Upper lobe of left lung (tissue), 6 donors: ENCODE measurements around the gene AMOTL1. TPM values are rescaled to one million over a fixed set of nuclear protein-coding genes. Genes with fewer than 3 reads are reported as not detected.

ENCODE experiments used
- ATAC-seq, 2 donors: fragments of 200-7000 bp; cut with Tn5 transposase; one replicate each; pipeline ENCODE4 v1.9.1; 2022; ENCODE audit warnings: mild to moderate bottlenecking in 2 of 2, moderate library complexity in 2 of 2; ENCODE audit not compliant: low FRiP score in 2 of 2
- DNase-seq, 2 donors: peaks; one replicate each; pipeline ENCODE4 v3.0.0-alpha.2; 2019 to 2020
- H3K27ac ChIP-seq, 4 donors: fragments of 200-600 bp; sonication (generic); one replicate each; pipeline ENCODE4 v1.5.1; 2016 to 2019
- H3K27me3 ChIP-seq, 4 donors: fragments of 200-600 bp; sonication (generic); one replicate each; pipeline ENCODE4 v1.5.1; 2017 to 2019
- H3K36me3 ChIP-seq, 4 donors: fragments of 200-600 bp; sonication (generic); one replicate each; pipeline ENCODE4 v1.5.1; 2016 to 2019
- H3K4me1 ChIP-seq, 4 donors: fragments of 200-600 bp; sonication (generic); one replicate each; pipeline ENCODE4 v1.5.1; 2018 to 2019
- H3K4me3 ChIP-seq, 4 donors: fragments of 200-600 bp; sonication (generic); one replicate each; pipeline ENCODE4 v1.5.1; 2017 to 2019; ENCODE audit warnings: mild to moderate bottlenecking in 2 of 4, moderate library complexity in 1 of 4
- H3K9me3 ChIP-seq, 4 donors: fragments of 200-600 bp; sonication (generic); one replicate each; pipeline ENCODE4 v1.5.1; 2018 to 2019
- EP300 ChIP-seq, 4 donors: sonication (generic); formaldehyde crosslinking; IDR thresholded peaks; one replicate each; pipeline ENCODE4 v1.5.1; 2017; ENCODE audit warnings: antibody characterized with exemption in 4 of 4, control low read depth in 2 of 4
- POLR2A ChIP-seq, 4 donors: fragments of 450-650 bp; IDR thresholded peaks; one replicate each; pipeline ENCODE4 v1.5.1; 2016 to 2017; ENCODE audit warnings: antibody characterized with exemption in 4 of 4, mild to moderate bottlenecking in 2 of 4
- POLR2AphosphoS5 ChIP-seq, 2 donors: sonication (generic); formaldehyde crosslinking; IDR thresholded peaks; one replicate each; pipeline ENCODE4 v1.5.1; 2017; ENCODE audit warnings: antibody characterized with exemption in 2 of 2
- WGBS, 2 donors: methylation state at CpG; one replicate each; pipeline ENCODE4 v1.1.5; 2017 to 2018; 5-methylcytosine and 5-hydroxymethylcytosine counted together
- total RNA-seq, 6 donors: library from RNA; depleted of rRNA in 4 of 6; stranded (reverse); fragments of >200 nt in 4 of 6; gene quantifications; one replicate each; pipeline versions ENCODE4 v1.1.0 to v1.2.1, GENCODE V29; 2016 to 2021
- TF ChIP-seq, protein P1 (sequence below), 6 experiments: fragments of 450-650 bp in 4 of 6; fragments of 200-600 bp in 2 of 6; sonication (generic) in 2 of 6; IDR thresholded peaks; one replicate each; pipeline ENCODE4 v1.5.1; 2016 to 2019; ENCODE audit warnings: antibody characterized with exemption in 6 of 6
- donor health status: DM: no; HTN: no; CAD: no; lungs with moderate emphysema.
- donor health status: DM: no; HTN: yes; CAD: no; lungs with severe emphysema.

Gene AMOTL1
- total RNA-seq, 6 donors from 2014 or later: 30.4 to 54.7 (median 46.1) TPM

DNA sequence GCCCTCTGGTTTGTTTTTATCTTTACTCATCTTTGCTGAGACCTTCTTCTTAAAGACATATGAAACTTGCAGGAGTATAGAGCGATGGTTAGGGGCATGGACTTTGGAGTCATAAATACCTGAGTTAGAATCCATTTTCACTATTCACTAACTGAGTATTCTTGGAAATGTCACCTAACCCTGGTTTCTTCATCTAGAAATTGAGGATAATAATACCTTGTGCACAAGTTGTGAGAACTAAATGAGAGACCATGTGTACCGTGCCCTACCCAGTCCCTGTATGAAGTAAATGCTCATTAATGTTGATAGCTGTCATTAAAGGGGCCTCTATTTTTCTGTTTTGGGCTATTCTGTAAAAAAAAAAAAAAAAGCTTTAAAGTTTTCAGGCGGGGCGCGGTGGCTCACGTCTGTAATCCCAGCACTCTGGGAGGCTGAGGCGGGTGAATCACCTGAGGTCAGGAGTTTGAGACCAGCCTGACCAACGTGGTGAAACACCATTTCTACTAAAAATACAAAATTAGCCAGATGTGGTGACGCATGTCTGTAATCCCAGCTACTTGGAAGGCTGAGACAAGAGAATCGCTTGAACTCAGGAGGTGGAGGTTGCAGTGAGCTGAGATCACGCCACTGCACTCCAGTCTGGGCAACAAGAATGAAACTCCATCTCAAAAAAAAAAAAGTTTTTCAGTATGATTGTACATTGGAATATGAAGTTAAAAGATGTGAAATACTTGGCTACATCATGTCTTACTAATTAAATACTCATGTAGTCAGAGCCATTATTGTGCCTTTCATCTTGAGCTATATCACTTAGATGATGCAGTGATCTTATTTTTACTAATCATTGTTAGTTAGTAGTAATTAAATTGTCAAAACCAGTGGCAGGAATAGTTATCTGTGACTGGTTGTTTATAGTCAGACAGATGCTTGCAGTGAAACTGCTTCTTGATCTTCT is 95.0 kb downstream of the AMOTL1 start:
- H3K27ac ChIP-seq: no peak overlapping the region
- TF ChIP-seq, protein P1, sequence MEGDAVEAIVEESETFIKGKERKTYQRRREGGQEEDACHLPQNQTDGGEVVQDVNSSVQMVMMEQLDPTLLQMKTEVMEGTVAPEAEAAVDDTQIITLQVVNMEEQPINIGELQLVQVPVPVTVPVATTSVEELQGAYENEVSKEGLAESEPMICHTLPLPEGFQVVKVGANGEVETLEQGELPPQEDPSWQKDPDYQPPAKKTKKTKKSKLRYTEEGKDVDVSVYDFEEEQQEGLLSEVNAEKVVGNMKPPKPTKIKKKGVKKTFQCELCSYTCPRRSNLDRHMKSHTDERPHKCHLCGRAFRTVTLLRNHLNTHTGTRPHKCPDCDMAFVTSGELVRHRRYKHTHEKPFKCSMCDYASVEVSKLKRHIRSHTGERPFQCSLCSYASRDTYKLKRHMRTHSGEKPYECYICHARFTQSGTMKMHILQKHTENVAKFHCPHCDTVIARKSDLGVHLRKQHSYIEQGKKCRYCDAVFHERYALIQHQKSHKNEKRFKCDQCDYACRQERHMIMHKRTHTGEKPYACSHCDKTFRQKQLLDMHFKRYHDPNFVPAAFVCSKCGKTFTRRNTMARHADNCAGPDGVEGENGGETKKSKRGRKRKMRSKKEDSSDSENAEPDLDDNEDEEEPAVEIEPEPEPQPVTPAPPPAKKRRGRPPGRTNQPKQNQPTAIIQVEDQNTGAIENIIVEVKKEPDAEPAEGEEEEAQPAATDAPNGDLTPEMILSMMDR (IDR thresholded peaks at IDR 0.05): no peak
- TF ChIP-seq POLR2A (IDR thresholded peaks at IDR 0.05) (no peak), POLR2AphosphoS5 (IDR thresholded peaks at IDR 0.05) (no peak), EP300 (IDR thresholded peaks at IDR 0.05) (no peak)
- 87 to 90% methylated on average over 11 of the region's 11 CpGs for WGBS, 2 donors
- peaks cover 33 to 85% (median 53%) of the 10 kb centered on the region in 4 donors for H3K36me3 ChIP-seq
- H3K4me3 ChIP-seq: no peak overlapping the region
- H3K27me3 ChIP-seq: no peaks in the 10 kb centered on the region
- DNase-seq (no peak), ATAC-seq (no peak)
- H3K4me1 ChIP-seq: no peaks in the 10 kb centered on the region
- H3K9me3 ChIP-seq: no peaks in the 10 kb centered on the region

DNA sequence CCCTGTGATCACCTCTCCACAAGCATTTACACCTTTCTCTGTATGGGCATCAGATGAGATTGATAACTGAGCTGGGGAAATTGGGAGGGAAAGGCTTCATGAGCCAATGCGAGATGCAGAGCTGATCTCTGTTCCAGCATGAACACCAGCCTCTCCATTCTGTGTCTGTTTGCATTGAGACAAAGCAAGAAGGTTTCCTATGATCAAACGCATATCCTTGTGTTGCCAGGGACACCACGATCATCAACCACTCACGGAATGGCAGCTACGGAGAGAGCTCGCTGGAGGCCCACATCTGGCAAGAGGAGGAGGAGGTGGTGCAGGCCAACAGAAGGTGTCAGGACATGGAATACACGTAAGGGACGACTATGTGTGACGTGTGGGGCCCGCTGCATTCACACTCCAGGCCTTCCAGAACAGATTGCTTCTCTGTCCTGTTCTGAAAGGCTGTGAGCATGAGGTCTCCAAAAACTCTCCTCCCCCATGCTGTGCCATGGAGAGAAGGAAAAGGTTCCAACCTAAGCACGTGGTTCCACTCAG is 96.4 kb downstream of the AMOTL1 start:
- DNase-seq (no peak), ATAC-seq (no peak)
- peaks cover 31 to 85% (median 56%) of the 10 kb centered on the region in 4 donors for H3K36me3 ChIP-seq
- no peaks in the 10 kb centered on the region for H3K9me3 ChIP-seq
- H3K4me1 ChIP-seq: no peaks in the 10 kb centered on the region
- H3K4me3 ChIP-seq: no peak overlapping the region
- no peaks in the 10 kb centered on the region for H3K27me3 ChIP-seq
- no peak overlapping the region for H3K27ac ChIP-seq
- TF ChIP-seq EP300 (IDR thresholded peaks at IDR 0.05): no peak
- TF ChIP-seq POLR2AphosphoS5 (IDR thresholded peaks at IDR 0.05): no peak
- TF ChIP-seq, protein P1 (IDR thresholded peaks at IDR 0.05): no peak
- no peak for TF ChIP-seq POLR2A (IDR thresholded peaks at IDR 0.05)
- 89 to 90% methylated on average over 11 of the region's 11 CpGs for WGBS, 2 donors

DNA sequence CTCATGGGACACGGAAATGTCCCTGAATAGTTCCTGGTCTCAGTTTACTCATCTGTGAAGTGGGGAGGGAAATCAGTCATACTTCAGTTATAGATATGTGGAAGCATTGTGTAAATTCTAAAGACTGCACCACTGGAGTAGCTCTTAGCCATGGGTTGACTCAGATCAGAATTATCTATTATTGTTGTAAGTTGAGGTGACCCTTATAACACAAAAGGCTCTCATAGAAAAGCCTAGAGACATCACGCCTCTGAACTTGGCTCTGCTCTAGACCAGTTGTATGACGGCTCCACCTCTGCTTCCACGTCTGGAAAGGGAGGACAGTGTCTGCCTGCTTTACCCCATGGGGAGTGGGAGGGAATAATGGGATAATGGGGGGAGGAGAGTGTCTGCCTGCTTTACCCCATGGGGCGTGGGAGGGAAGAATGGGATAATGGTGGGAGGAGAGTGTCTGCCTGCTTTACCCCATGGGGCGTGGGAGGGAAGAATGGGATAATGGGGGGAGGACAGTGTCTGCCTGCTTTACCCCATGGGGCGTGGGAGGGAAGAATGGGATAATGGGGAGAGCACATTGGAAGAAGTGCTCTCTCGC is 98.2 kb downstream of the AMOTL1 start:
- H3K4me3 ChIP-seq: no peak overlapping the region
- no peak for DNase-seq
- no peak overlapping the region for H3K27ac ChIP-seq
- TF ChIP-seq POLR2A (IDR thresholded peaks at IDR 0.05) (no peak), EP300 (IDR thresholded peaks at IDR 0.05) (no peak), POLR2AphosphoS5 (IDR thresholded peaks at IDR 0.05) (no peak)
- TF ChIP-seq, protein P1 (IDR thresholded peaks at IDR 0.05): no peak
- no peaks in the 10 kb centered on the region for H3K27me3 ChIP-seq
- no peaks in the 10 kb centered on the region for H3K9me3 ChIP-seq
- 87 to 93% methylated on average over 8 of the region's 8 CpGs for WGBS, 2 donors
- H3K36me3 ChIP-seq: peaks cover 23 to 85% (median 56%) of the 10 kb centered on the region in 4 donors
- ATAC-seq: no peak
- no peaks in the 10 kb centered on the region for H3K4me1 ChIP-seq

DNA sequence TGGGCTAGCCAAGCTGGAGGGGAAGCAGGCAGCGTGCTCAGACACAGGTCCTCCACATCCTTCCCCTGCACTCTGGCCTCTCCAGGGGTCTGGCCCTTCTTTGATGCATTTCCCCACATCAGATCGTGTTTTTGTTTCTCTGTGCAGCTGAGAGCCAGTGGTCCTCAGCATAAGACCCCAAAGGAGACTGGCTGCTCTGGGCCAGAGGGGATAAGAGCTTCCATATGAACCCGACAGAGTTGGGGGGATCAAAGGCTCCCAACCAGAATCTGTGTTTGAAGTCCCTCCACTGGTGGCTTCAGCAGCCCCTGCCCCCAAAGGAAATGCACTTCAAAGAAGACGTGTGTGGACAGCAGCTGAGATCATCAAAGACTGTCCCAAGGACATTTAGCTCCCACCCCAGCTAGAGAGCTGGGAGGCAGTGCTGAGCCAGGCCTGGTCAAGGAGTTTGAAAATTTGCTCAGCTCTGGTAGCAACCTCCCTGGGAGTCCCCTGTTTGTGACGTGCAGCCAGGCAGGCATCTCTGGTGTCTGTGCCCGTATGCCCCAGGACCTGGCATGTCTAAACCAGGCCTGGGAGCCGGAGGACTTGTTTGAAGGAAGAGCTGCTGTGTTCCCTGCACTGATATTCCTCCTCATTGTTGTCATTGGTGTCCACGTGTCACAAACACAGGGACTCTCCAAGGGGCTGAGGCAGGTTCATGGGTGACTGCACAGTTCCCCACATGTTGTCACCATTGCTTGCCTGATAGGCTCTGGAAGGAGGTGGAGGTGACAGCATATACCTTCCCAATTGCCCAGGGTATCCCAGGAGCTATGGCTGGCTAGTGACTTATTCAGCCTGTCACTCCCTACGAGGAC is 99.0 kb downstream of the AMOTL1 start:
- Histone ChIP-seq H3K36me3 (peaks cover 23 to 85% (median 61%) of the 10 kb centered on the region in 4 donors), H3K27me3 (no peaks in the 10 kb centered on the region), H3K27ac (no peak overlapping the region), H3K4me3 (no peak overlapping the region), H3K9me3 (no peaks in the 10 kb centered on the region), H3K4me1 (no peaks in the 10 kb centered on the region)
- TF ChIP-seq POLR2AphosphoS5 (IDR thresholded peaks at IDR 0.05) (no peak), EP300 (IDR thresholded peaks at IDR 0.05) (no peak), POLR2A (IDR thresholded peaks at IDR 0.05) (no peak)
- TF ChIP-seq, protein P1 (IDR thresholded peaks at IDR 0.05): no peak
- no peak for ATAC-seq
- 82 to 87% methylated on average over 8 to 9 of the region's 9 CpGs for WGBS, 2 donors
- DNase-seq: no peak
